HG03342 (cell line): ENCODE data around the gene AKT3.

Experiments used
- ATAC-seq: cut with Tn5 transposase; IDR thresholded peaks from one replicate; pipeline ENCODE4 v1.9.1; 2021; ENCODE audit warnings: mild to moderate bottlenecking, moderate library complexity; ENCODE audit not compliant: unreplicated experiment

AKT3 gene

DNA sequence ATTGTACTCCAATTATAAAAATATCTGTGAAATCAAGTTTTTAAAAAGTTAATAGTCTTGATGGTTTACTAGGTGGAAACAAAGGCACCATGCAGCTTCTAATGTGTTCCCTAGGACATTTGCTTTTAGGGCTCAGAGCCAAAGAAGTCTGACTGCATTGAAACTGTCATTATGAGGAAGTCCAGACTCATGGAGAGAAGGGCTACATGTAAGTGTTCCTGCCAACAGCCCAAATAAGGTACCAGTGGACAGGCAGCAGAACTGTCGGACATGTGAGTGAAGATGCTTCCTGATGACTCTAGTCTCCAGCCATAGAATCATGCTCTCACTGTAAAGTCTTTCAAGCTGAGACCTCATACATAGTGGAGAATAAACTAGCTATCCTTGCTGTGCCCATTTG, 287.6 kb downstream of the AKT3 start:
- no peak for ATAC-seq

DNA sequence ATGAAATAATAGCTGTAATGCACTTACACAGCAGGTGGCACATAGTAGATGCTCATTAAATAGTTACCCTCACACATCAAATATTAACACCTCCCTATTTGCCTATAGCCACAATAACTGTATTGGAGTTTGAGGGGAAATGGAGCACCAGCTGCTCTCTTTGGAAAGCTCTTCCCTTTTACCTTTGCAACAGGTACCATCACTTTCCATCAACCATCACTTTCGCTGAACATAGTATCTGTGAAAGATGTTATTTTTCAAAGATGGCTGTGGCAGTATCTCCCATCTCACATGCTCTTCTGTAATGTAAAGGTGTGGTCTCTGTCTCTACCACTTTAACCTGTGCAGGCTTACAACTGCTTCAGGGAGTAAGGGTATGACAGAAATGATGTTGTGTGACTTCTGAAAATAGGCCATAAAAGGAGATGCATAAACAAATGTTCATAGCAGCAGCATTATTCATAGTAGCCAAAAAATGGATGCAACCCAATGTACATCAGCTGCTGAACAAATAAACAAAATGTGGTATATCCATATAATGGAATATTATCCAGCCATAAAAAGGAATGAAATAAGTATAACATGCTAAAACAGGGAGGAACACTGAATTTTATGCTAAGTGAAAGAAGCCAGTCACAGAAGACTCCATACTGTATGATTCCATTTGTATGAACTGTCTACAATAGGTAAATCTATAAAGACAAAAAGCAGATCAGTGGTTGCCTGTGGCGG, 288.3 kb downstream of the AKT3 start:
- ATAC-seq: no peak

DNA sequence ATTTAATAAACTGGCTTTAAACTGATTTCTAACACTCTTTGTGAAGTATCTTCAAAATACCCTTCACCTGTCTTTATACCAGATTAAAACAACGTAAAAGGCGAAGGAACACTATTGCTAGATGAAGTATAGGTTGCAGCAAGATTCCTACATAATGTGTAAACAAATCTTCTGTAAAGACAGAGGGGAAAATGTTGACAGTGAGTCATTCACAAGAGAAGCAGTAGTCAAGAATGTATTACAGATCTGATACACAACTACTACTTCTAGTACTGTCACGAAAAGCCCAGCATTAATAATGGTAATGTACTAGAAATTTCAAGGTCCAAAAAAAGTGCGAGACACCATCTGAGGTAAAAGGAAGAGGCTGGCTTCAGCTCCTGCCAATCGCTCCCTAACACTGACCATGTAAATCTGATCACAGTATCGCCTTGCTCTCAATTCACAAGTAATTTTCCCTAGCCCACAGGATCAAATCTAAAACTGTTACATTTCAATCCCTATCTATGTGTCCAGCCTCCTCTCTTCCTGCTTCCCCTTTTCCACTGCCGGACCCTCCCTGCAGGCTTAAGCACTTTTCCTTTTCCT, 290.4 kb downstream of the AKT3 start:
- no peak for ATAC-seq

DNA sequence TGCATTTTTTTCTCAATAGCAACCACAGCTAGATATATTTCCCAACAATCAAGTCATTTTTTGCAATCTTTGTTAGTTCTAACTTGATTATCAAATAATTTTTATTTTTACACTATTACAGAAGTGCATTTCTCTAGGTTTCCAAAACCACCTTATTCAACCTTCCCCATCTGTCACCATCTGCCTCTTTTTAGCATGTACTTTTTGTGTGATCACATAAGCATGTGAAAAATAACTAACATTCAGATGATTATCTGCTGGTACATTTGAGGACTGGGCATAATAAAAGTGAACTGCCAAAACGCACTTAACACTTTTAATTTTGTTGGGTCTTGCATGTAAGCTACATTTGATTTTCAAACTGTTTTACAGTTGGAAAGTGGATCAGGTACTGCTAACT, 291.5 kb downstream of the AKT3 start:
- no peak for ATAC-seq

DNA sequence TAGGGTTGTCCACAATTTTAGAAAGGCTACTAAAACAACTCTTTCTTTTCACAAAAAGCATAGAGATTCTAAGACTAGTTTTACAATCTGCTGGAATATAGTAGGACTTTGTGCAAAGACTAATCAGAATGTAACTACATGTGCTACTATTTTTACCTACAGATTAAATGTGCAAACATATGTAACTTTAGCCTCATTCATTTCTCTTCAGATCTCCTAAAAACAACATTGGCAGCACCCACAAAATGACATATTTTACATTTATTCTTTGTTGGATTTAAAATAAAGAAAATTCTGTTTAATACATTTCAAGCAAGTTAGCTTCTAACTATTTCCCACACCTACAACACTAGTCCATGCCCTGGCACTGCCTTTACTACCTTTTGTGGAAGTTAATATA, 292.2 kb downstream of the AKT3 start:
- no peak for ATAC-seq

DNA sequence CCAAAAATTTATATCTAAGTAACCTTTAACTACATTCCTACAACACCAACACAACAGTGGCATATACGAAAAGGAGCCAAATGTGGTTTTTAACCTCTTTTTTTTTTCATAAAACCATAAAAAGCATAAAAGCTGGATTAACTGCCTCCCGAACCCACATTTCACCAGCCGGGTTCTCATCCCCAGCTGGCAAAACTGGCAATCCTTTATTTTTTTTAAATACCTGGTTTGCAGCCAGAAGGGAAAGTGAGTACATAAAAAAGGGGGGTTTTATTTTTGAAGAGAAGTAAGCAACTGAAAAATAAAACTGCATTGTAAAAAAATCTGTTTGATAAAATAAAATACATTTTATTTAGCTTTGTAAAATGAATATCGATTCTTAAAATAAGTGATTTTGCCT, 295.4 kb downstream of the AKT3 start:
- ATAC-seq: no peak

DNA sequence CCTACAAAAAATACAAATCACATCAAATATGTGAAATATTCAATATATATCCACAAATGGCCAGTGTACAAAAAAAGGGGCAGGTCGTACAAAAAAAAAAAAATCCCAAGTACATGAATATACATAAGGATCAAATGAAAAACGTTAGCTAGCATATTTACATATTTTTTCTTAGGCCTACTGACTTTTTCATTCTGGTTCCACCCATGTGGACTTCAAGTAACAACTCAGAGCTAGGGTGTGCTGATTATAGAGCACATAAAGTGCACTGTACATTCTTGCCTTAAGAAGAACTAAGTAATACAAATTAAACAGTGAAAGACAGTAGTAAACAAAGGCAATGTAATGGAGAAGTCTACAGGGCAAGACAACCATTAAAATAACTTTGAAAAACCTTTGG, 297.0 kb downstream of the AKT3 start:
- no peak for ATAC-seq

DNA sequence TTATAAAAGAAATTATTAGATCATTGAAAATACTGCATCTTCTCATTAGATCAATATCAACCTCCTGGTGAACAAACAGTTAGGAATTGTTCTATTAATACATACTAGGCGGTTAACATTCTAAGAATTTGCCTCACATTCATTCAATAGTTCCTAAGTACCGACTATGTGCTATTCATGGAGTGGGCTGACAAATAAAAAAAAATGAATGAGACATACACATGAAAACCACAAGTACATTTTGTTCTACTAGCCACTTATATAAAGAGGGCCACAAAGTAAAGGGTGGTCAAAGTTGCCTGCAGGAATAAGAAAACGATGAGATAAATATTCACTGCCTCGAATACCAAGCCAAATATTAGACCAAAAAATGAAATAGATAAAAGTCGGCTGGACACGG, 299.8 kb downstream of the AKT3 start:
- no peak for ATAC-seq

DNA sequence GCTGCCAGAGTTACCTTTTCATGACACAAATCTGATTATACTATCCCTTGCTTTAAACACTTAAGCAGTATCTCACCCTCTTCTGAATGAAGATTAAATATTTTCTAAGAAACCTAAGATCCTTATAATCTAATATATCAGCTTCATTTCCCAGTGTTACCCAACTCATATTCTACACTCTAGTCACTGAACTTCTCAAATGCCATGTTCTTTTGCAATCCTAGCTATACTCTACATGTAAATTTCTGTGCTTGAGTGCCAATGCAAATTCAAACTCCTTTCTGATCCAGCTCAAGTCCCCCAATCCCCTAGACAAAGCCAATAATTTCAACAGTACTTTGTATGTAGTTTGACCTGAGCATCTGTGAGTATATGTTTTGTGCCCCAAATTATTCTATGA, 300.3 kb downstream of the AKT3 start:
- ATAC-seq: no peak

DNA sequence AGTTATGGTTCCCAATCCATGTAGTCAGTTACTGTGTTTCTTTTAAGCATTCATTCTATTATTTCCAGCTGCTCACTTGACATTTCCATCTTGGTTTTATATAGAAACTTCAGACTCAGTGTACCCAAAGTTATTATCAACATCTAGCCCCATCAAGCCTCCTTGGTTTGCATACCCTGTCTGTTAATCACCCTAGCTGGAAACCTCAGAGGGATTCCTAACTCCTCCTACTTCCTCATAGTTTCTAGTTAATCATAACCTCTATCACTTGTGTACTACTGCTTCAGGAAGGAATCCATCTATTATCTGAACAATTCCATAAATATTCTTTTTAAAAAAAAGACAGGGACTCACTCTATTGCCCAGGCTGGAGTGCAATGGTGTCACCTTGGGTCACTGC, 300.9 kb downstream of the AKT3 start:
- no peak for ATAC-seq

DNA sequence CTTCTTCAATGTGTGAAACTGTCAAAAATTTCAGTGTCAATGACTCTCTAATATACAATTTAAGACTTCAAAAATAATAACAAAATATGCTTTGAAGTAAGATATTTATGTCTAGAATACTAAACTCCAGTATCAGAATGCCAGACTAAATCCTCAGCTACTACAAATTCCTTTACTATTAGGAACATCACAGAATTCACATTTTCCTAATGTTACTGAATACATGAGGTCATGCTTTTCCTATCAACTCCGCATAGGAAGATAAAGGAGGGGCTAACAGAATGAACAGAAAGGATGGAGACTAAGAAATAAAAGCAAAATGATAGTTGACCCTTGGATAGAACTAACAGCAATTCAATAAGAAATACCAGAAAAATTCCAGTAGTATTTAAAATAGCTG, 301.5 kb downstream of the AKT3 start:
- ATAC-seq: no peak

DNA sequence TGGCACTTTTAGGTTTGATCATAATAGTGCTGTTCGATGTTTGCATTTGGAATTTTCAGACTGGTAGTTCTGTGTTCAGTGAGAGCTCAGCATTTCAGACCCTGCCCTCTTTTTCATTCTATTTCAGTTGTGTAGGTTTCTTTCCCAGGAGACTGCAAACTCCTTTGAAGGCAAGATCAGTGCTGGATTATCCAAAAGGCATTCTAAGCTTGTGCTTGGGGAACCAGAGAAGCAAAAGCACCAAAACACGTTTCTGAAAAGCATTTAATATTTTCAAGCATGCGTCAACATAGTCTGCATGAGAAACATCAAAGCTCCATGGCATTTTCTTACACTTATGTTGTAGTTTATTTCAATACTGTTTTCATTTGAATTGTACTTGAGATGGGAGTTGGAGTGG, 302.2 kb downstream of the AKT3 start:
- ATAC-seq: no peak

DNA sequence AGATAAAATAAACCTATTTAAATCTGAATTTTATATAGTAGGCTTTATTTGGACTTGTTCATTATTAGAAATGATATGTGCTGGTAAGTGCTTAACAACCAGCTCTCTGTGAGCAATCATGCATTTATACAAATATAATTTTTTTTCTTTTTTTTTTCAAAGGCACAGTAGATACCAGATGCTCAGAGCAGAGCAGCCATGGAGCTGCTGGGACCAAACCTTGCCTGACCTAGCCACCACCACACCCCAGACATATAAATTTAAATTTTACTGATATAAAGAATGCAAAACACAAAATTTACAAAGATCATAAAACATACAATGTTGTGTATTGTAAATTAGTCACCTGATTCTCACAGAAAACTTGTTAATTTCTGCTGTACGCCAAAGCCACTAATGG, 303.6 kb downstream of the AKT3 start:
- ATAC-seq: no peak

DNA sequence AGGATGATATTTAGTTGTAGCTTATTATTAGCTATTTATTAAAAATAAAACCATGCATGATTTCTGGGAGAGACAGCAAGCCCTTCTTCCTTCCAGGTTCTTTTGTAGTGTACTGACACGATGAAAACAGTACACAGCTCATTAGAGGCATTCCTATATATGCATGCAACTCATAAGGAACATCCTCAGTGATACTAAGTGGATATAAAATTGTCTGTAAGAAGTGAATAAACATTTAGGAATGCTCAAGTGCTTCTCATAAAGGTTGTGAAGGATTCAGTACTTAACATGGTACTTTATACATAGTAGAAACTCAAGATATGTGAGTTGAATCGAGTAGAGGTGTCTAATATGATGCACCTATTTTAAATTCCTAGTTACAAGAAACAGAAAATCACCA, 306.5 kb downstream of the AKT3 start:
- ATAC-seq: no peak

DNA sequence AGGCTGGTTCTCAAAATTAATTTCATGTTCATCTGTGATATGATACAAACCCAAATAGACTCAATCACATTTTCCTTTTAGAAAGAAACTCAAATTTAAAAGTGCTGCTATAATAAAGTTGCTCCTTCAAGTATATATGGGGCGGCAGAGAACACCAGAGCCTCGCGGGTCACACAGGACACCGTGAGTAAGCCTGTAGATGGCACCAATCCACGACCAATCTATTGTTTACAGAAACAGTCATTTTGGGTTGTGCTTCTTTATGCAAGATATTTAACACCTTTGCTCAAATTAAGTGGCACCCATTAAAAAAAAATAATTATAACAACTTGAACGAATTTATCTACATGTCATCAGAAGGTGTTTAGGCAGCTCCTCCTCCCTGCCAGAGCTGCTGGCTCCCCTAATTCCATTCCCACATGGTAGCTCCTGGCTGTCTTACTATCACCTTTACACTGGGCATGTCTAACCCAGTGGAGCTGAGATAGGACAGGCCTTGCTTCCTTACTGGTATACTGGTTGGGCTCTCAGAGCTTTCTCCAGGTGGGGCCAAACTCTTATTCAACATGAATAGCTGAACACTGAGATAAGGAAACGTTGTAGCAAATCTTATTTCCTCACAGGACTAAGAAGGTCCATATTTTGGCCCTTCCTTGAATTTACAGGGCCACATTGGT, 307.2 kb downstream of the AKT3 start:
- ATAC-seq: no peak

DNA sequence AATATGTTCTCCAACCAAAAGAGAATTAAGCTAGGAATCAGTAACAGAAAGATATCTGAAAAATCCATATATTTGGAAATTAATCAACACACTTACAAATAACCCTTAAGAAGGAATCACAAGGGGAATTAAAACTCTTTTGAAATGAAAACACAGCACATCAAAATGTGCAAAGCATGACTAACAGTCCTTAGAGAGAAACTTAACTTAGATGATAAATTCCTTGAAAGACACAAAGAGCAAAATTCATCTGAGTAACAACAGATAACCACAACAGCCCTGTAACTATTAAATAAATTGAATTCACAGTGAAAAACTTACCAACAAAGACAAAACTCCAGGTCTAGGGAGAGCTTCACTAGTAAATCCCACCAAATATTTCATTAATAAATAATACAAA, 310.4 kb downstream of the AKT3 start:
- no peak for ATAC-seq

DNA sequence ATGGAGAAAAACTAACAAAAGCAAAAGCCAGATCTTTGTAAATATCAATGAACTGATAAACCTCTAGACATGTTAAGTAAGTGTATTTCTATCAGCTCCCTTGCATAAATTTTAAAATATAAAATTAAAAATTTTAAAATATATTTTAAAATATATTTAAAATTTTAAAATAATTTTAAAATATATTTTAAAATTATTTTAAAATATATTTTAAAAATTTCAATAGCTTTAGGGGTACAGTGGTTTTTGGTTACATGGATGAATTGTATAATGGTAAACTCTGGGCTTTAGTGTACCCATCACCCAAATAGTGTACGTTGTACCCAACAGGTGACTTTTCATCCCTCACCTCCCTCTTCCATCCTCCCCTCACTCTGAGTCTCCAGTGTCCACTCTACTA, 315.0 kb downstream of the AKT3 start:
- no peak for ATAC-seq

DNA sequence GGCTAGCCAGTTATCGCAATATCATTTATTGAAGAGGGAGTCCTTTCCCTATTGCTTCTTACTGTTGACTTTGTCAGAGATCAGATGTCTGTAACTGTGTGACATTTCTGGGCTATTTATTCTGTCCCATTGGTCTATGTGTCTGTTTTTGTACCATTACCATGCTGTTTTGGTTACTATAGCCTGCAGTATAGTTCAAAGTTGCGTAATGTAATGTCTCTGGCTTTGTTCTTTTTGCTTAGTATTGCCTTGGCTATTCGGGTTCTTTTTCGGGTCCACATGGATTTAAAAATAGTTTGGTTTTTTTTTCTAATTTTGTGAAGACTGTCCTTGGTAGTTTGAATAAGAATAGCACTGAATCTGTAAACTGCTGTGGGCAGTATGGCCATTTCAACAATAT, 320.5 kb downstream of the AKT3 start:
- ATAC-seq: no peak

DNA sequence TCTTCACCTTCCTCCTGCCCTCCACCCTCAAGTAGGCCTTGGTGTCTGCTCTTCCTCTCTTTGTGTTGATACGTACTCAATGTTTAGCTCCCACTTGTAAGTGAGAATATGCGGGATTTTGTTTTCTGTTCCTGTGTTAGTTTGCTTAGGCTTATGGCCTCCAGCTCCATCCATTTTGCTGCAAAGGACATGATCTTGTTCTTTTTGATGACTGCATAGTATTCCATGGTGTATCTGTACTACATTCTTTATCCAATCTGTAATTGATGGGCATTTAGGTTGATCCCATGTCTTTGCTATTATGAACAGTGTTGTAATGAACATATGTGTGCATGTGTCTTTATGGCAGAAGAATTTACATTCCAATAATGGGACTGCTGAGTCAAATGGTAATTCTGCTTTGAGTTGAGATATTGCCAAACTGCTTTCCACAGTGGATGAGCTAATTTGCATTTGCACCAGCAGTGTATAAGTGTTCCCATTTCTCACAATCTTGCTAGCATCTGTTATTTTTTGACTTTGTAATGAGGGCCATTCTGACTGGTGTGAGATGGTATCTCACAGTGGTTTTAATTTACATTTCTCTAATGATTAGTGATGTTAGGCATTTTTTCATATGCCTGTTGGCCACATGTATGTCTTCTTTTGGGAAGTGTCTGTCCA, 321.5 kb downstream of the AKT3 start:
- ATAC-seq: no peak

DNA sequence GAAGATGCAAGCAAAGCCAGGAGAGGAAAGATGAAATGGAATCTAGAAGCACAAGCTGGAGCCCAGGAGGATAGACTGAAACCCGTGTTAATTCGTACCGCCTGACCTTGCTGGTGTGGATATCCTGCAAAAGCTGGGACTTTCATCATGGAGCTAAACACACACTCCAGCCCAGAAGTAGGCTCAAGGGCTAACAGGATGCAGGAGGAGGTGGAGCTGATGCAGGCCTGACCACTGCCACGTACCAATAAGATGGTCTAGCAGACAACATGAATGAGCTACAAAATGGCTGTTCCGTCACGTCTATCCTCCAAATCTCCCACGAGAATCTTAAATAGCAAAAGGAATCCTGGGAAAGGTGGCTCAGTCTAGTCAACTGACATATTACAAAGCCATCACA, 323.9 kb downstream of the AKT3 start:
- ATAC-seq: no peak

DNA sequence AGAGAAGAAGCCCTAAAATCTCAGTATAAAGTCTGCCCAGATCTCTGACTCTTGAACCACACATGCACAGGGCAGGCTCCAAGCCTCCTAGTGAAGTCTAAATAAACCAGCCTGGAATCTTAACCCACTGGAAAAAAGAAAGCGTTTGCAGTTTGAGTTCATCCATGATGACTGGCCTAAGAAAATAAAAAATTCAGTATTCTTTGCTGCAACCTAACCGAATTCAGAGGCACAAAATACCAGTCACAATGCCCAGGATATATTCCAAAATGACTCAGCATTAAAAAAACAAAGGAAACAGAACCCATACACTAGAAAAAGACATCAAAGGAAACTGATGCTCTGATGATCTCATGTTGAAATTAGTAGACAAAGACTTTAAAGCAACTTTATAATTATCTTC, 325.0 kb downstream of the AKT3 start:
- no peak for ATAC-seq

DNA sequence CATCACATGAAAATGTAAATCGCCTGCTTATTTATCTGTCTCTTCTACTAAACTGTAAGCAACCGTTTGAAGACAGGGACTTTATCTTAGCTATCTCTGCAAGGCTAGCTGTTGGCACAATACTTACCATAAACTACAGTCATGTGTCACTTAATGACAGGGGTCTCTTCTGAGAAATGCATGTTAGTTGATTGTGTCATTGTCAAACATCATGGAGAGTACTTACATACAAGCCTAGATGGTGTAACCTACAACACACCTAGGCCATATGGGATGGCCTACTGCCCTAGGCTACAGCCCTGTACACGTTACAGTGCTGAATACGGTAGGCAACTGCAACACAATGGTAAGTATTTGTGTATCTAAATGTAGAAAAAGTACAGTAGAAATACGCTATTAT, 326.3 kb downstream of the AKT3 start:
- ATAC-seq: no peak
